AG10803 (cell line): ENCODE results near the gene FOXJ3.

Experiments used
- DNase-seq: peaks from one replicate; pipeline ENCODE4 v3.0.0; 2010; ENCODE audit warnings: low read depth
- H3K4me3 ChIP-seq: 2 replicates; pipeline ENCODE4 v1.5.1; 2011; ENCODE audit warnings: mild to moderate bottlenecking, low read length, control low read depth
- TF ChIP-seq, protein P1 (sequence below): conservative IDR thresholded peaks from 2 replicates; pipeline ENCODE4 v1.5.1; 2011; ENCODE audit warnings: mild to moderate bottlenecking, low read length, control low read depth, inconsistent platforms

Gene FOXJ3

GRCh38 chr1:42267904-42268303 is 67.1 kb downstream of the FOXJ3 start:
- TF ChIP-seq, protein P1, sequence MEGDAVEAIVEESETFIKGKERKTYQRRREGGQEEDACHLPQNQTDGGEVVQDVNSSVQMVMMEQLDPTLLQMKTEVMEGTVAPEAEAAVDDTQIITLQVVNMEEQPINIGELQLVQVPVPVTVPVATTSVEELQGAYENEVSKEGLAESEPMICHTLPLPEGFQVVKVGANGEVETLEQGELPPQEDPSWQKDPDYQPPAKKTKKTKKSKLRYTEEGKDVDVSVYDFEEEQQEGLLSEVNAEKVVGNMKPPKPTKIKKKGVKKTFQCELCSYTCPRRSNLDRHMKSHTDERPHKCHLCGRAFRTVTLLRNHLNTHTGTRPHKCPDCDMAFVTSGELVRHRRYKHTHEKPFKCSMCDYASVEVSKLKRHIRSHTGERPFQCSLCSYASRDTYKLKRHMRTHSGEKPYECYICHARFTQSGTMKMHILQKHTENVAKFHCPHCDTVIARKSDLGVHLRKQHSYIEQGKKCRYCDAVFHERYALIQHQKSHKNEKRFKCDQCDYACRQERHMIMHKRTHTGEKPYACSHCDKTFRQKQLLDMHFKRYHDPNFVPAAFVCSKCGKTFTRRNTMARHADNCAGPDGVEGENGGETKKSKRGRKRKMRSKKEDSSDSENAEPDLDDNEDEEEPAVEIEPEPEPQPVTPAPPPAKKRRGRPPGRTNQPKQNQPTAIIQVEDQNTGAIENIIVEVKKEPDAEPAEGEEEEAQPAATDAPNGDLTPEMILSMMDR, result no peak
- DNase-seq, result no peak
- H3K4me3 ChIP-seq, result no peak overlapping the region

DNA sequence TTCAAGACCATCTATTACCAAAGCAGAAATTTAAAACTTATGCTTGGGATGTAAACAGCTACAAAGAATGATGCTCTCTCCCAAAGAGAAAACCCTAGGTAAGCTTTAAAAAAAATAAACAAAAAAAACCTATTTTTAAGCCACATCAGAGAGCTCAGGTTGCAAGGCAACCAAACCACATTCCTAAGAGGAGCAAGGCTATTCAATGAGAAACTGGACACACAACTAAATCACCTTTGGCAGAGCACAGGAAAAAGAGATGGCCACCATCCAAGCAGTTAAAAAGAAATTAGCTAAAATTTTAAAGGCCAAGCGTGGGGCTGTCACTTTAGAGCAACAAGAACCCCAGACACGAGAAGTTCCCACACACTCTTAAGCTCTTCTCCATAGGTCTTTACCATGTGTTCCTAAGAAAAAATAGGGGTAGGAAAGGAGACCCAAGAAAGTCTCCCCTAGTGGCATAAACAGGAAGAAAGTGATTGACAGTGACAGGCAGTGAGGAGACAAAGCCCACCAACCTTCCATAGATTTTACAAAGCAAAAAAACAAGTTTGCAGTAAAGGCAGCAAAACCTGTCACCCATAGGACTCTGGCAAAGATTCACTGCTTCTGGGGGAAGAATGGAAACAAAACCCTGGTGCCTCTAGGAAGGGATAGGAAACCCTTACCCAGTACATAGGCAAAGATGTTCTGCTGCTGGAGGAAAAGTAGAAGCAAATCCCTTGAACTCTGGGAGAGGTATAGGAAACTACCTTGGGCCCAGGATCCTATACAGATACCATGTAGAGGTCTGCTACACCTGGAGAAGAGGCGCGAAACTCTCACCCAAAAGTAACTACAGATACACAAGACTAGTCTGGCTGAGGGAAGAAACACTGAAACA is 68.5 kb downstream of the FOXJ3 start:
- DNase-seq, result no peak
- H3K4me3 ChIP-seq, result no peak overlapping the region
- TF ChIP-seq, protein P1, result no peak

GRCh38 chr1:42264511-42265190 is 70.4 kb downstream of the FOXJ3 start:
- no peak for DNase-seq
- TF ChIP-seq, protein P1, result no peak

DNA sequence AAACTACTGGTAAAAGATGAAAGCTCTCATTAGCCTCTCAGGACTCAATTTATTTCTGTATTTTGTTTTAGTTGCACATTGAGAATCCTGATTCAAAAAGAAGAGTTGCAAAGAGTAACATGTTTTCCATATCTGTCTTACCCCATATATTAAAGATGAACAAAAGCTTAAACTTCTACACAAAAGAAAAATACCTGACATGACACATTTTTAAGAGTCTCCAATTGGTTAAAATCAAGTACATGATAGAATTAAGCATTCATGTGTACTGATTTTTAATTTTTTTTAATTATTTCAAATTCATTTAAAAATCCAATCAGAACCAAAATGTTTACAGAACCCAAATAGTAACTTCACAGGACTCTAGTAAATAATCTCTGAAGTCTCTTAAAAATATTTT is 72.0 kb downstream of the FOXJ3 start:
- TF ChIP-seq, protein P1, result no peak
- no peak overlapping the region for H3K4me3 ChIP-seq
- no peak for DNase-seq

More at GRCh38 chr1:42264511-42265190, 70.4 kb downstream of the FOXJ3 start:
- H3K4me3 ChIP-seq, result no peak overlapping the region

DNA sequence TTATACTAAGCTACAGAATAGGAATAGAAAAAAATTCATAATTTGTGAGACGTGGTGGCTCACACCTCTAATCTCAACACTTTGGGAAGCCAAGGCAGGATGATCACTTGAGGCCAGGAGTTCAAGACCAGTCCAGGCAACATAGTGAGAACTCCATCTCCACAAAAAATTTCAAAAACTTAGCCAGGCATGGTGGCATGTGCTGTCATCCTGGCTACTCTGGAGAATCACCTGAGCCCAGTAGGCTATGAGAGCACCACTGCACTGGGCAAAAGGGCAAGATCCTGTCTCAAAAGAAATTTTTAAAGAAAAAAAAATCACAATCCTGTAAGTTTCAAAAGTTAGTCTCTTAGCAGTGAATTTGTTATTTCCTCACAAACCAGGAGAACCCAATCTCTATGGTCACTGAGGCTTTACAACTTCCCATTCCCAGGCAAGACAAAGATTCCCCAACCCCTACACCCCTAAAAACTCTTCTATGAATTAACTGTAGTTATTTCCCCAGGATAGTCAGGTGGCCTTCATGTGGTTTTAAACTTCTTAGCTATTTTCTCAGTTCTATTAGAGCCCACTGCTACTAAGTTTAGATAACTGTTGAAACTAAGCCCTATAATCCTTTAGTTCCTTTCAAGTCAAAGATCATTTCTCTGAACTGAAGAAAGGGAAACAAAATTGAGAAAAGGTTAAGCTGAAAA is 74.5 kb downstream of the FOXJ3 start:
- no peak overlapping the region for H3K4me3 ChIP-seq
- TF ChIP-seq, protein P1, result no peak
- DNase-seq, result no peak

GRCh38 chr1:42259739-42260064 is 75.3 kb downstream of the FOXJ3 start:
- no peak overlapping the region for H3K4me3 ChIP-seq
- no peak for DNase-seq
- TF ChIP-seq, protein P1, result no peak
